GM19238 (cell line): Measurements from ENCODE around the gene SIGLEC5.
A peak's percentile ranks its signal among the peaks of the same experiment; 100 is the strongest.

Experiments
- DNase-seq: peaks from one replicate; pipeline ENCODE4 v3.0.0; 2011; ENCODE audit warnings: low spot score; ENCODE audit not compliant: insufficient read length

The SIGLEC5 gene

DNA sequence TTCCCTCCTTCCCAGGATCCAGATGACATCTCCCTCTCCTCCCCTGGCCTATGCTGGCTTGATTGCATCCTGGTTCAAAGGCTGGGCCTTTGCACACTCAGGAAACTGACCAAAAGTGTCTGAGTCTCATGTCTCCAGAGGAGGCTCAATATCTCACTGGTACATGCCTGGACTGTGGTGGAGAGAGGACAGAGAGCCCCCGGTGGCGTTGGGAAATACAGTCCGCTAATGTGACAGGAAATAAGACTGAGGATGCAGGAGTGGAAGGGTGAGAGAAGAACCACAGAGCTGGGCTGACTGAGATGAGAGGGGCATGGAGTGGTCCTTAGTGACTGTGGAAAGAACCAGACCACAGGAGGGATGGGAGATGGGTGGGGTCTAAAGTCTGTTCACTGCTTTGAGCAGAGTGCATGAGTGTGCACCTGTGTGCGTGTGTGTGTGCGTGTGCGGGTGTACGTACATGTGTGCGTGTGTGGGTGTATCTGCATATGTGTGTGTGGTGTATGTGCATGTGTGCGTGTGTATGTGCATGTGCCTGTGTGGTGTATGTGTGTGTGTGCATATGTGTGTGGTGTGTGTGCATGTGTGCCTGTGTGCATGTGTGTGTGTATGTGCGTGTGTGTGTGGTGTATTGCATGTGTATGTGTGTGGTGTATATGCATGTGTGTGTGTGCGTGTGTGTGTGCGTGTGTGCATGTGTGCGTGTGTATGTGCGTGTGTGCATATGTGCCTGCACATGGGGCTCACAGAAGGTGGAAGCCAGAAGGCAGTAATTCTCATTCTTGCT, 1.9 kb downstream of the SIGLEC5 start:
- no peak for DNase-seq

DNA sequence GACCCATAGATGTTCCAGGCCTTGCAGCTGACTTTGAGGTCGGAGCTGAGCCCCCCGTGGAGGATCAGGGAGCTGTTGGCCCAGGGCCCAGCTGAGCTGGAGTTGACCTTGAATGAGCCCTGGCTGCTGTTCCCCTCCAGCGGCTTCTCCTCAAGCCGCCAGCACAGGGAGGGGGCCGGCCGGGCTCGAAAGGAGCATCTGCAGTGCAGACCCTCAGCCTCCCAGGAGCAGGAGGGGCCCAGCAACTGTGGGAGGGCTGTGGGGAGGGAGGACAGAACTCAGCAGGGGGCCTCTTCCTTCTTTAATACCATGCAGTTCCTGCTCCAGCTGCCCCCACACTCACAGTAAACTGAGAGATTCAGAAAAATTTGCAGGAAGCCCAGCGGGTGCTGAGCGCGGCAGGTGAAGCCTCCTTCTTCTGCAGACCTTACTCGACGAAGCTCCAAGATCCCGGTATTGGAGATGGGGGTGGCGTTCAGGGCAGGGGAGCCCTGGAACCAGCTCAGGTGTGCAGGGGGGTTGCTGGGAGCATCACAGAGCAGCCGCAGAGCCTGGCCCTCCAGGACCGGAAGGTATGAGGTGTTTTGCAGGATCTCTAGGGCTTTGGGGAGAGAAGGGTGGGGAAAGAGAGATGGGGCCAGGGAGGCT, 2.6 kb downstream of the SIGLEC5 start:
- DNase-seq = no peak

DNA sequence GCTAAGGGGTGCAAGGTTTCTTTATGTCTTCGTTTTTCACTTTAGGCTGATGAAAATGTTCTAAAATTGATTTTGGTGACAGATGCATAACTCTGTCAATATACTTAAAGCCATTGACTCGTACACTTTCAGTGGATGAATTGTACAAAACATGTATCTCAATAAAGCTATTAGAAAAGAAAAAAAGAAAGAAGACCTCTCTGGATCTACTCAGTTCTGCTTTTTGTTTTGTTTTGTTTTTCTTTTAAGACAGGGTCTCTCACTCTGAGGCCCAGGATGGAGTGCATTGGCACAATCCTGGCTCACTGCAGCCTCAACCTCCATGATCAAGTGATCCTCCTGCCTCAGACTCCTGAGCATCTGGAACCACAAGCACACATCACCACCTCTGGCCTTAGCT, 3.5 kb downstream of the SIGLEC5 start:
- no peak for DNase-seq

DNA sequence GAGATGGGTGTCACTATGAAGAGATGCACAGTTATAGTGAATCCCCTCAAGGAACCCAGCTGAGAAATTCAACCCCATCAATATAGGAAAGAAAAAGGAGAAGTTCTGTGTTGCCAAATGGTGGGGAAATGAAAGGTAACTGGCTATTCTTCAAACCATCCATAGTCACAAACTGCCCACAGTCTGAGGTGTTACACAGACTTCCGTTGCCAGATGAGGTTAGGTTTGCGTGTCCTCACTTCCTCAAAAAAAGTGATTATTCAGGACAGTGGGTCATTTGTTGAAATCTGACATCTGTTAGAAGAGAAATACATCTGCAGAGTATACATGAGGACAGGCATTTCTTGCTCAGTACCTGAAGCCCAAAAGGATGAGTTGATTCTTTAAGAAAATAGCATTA, 9.0 kb downstream of the SIGLEC5 start:
- DNase-seq = peak; percentile 44

DNA sequence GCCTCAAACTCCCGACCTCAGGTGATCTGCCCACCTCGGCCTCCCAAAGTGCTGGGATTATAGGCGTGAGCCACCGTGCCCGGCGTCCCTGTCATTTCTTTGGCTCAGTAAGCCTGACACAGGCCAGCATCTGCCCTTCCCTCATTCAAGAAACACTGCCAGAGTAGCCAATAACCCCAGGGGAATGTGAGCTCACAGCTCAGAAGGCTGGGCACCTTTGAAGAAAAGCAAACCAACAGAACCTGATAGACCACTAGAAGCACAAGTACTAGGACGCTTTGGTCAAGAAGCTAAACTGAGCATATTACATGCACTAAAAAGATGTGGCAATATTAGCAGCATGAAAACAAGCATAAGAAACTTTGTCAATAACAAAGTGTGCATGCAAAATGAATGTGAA, 14.2 kb downstream of the SIGLEC5 start:
- no peak for DNase-seq

DNA sequence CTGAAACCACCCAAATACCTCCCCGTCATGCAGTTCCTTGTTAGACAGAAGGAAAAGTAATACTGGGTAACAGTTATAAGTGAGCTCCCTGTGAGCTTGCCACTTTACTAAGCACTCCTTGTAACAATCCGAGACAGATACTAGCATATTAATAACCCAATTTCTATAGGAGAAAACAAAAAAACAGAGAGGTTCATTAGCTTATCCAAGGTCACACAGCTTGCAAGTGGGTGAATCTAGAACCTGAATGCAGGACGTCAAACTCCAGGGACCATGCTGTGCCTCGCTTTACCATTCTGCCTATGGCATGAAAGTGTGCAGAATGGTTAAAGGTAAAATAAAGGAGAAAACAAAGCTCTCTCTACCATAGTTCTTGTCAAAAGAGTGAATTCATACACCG, 15.4 kb downstream of the SIGLEC5 start:
- no peak for DNase-seq

DNA sequence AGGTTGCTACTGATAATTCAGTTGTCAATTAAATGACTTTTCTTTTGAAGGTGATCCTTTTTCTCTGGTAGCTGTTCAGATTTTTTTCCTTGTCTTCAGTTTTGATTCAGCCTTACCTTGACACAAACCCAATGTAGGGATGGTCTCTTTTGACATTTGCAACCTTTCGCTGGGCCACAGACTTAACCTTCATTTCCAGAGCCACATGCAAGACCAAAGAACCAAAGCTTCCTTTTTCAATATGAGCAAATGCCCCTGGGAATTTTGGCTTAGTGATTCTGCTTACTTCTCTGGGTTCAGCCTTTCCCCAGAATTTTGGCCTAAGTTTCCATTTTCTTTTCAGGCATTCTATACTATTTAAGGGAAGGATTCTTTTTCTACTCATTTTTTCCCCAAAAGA, 19.6 kb downstream of the SIGLEC5 start:
- no peak for DNase-seq

DNA sequence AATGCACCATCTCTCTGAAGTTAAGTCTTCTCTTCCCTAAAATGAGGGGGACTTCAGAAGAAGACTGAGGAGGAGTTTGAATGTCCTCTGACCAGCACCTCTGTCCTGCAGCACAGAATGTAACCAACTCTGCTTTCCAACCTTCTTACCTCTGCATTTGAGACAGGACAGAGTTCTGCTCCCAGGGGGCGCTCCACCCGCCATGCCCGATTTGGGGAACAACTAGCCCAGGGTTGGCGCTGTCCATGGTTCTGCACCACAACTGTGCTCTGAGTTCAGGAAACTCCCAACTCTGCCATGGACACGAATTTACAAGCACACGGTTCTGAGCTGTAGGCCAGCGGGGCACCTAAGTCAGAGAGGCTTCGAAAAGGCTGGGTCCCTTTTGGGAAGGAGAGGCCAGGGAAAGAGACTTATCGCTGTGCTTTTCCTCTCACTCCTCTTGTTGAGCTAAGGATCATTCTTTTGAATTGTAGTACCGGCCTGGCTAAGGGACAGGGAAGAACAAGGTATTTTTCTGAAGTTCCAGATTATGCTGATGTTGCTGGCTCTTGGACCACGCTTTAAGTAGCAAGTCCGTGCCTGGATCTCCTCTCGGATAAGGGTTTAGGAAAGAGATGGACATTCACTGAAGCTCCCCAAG, 22.2 kb downstream of the SIGLEC5 start:
- DNase-seq = no peak

DNA sequence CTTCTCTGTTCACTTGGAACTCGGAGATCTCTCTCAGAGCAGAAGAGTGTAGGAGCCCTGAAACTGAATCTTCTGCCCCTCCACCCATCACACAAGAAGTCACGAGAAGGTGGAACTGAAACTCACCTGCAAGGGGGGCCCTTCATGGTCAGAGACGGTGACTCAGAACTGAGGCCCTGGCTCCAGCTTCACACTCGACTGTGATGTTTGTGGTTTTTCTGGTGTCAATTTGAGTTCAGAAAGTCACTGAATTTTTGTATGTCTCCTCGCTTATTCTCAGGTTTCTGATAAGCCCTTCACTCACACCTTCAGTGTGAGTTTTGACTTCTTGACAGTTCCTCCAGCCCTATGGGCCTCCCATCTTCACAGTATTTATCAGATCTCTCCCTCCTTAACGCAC, 23.1 kb downstream of the SIGLEC5 start:
- DNase-seq = peak; percentile 89

DNA sequence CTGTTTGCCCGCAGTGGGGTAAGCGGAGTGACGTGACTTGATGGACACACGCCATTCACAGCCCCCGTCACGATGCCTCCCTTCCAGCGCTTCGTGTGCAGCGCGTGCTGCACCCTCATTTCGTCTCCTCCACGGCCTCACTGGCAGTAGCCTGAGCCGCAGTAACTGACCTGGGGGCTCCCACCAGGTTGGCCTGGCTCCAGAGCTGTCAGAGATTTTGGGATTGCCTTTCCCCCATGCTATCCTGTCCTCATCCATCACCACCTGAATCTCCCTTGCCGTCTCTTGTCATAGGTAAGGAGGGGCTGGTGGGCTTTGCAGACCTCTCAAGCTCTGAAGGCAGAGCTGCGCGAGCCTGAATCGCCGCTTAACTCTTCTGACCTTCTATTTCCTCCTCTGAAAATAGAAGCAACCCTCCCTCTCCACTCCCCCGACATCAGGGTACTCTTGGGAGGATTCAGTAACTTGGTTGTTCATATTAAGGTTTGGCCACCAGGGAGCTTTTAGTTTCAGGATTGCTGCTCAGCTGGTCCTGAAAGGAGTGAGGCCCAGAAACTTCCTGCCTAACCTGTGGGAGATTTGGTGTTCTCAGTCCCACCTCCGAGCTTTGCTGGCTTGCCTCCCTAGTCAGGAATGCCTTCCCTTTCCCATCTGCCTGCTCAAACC, 27.9 kb downstream of the SIGLEC5 start:
- DNase-seq = peak; percentile 41

DNA sequence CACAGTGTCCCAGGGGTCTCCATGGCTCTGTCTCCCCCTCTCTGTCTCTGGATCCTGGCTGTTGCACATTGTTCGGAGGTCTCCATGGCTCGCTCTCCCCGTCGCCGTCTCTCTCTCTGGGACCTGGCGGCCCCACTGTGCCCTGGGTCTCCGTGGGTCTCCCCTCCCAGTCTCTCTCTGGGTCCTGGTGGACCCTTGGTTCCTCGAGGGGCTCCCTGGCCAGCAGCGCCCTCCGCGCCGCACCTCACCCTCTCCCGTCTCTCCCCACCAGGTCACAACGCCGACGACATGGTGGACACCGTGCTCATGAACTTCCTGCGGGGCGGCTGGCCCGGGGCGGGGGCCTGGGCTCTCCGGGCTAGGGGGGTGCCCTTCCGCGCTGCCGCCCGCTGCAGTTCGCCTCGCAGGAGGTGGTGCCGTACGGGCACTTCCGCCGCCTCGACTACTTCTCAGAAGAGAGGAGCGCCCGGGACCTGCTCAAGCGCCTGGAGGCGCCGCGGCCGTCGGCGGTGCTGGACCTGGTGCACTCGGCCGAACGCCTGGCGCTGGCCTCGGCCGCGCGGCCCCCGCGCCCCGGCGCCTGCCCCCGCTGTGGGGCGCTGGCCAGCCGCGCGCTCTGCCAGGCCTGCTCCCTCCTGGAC, 29.1 kb downstream of the SIGLEC5 start:
- no peak for DNase-seq

DNA sequence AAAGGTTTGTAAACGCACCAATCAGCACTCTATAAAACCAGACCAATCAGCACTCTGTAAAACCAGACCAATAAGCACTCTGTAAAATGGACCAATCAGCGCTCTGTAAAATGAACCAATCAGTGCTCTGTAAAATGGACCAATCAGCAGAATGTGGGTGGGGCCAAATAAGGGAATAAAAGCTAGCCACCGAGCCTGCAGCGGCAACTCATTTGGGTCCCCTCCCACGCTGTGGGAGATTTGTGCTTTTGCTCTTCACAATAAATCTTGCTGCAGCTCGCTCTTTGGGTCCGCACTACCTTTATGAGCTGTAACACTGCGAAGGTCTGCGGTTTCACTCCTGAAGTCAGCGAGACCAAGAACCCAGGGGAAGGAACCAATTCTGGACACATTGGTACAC, 31.1 kb downstream of the SIGLEC5 start:
- no peak for DNase-seq

DNA sequence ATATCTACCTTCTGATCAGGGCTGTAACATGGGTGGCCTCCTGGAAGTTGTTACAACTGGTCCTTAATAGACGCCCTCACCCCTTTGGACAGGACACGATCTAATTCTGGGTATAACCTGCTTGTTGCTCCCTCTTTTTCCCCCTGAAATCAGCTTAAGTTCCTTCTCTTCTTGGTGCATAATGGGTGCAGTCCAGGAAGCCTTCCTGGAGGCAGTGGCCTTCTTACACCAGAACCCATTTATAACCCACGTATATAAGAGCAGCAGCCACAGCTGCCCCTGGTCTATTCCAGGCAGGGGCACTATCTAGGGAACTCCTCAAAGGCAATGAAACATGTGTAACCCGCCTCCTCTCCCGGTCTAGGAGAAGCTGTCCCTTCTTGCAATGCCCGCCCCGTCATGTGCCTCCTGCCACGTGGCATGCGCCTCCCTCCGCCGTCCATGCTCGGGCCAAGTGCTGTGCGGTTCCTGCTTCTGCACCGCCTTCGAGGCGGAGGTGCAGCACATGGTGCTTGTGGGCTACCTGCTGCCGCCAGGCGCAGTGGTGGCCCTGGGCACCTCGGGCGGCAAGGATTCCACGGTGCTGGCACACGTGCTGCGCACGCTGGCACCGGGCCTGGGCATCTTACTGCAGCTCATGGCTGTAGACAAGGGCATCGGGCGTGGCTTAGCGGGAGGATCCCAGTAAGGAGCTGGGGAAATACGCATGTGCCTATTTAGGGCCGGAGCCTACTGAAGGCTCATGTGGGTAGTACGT, 31.9 kb downstream of the SIGLEC5 start:
- DNase-seq = no peak

DNA sequence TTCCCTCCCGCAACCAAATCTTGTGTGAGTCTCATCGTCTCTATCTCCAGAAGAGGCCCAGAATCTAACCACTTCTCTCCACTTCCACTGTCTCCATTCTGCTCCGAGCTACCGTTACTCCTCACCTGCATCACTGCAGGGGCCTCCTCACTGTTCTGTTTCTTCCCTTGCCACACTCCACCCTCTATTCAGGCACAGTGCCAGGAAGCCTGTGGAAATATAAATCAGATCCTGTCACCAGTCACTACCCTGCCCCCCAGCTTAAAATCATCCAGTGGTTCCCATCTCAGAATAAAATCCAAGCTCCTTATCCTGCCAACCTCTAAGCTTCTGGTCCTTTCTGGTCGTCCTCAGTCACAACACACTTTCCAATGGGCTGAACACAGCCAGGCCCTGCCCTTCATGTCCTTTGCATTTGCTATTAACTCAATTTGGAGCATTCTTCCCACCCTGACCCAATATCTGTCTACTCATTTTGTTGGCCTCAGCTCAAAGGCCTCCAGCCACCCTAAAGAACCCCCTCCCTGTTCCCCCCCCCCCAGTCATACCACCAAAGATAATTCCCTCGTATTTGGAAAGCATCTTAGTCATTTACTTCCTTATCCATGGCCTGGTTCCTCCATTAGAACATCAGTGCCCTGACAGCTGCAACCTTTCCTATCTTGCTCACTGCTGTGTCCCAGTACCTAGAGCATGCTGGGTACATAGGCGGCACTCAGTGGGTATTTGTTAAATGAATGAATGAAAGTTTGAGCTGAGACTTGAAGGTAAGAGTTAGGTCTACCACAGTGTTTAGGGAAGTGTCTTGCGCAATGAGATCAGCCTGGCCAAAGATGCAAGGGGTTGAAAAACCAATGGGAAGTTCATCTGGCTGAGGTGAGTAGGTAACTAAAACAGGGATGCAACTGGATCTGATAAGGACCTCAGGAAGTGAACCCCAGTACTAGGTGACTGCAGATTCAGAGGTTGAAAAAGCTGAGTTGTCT, 34.7 kb downstream of the SIGLEC5 start:
- no peak for DNase-seq

DNA sequence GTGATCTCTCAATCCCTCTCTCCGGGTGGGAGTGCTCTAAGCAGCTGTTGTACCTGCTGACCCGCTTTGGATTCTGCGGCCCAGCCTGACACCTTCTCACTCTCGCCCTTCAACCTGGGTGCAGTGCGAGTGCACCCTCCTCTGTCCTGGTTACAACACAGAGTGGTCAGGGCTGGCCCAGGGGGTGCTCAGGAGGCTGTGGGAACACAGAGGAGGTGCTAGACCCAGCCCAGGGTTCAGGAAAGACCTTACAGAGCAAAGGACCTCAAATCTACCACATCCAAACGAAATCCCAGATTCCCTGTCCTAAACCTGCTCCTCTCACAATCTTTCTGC, 35.5 kb downstream of the SIGLEC5 start:
- DNase-seq = no peak

DNA sequence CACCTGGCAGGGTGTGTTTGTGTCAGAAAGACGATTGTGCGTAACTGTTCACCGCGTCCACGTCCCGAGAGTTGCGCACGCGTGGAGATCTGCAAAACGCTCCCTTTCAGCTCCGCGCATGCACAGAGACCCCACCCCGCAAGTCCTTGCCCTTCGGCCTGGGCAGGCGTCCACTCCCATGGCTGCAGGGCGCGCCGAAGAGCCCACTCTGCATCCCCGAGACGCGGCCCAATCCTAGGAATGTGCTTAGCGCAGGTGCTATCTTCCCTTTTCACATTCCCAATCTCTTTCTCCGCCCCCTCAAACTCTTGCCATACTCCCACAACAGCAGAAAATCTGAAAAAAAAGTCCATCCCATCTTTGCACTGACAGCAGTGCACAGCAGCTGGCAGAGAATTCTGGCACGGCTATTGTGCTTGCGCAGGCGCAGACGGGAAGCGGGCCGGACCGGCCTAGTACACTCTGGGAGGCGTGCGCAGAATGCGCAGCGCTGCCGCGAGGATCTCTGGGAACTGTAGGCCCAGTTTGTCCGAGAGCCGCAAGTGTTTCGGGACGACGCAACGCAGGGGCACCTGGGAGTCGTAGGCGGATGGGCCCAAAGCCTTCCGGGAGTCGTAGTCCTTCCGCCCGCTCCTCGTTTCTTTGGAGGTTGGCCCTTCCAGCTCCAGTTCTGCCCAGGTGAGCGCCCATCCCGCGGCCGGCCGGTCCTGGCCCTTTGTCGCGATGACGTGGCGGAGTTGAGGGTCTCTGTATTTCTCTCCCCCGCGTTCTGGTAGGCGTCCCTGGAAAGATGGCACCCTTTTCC, 36.0 kb downstream of the SIGLEC5 start:
- DNase-seq = peak; percentile 96

DNA sequence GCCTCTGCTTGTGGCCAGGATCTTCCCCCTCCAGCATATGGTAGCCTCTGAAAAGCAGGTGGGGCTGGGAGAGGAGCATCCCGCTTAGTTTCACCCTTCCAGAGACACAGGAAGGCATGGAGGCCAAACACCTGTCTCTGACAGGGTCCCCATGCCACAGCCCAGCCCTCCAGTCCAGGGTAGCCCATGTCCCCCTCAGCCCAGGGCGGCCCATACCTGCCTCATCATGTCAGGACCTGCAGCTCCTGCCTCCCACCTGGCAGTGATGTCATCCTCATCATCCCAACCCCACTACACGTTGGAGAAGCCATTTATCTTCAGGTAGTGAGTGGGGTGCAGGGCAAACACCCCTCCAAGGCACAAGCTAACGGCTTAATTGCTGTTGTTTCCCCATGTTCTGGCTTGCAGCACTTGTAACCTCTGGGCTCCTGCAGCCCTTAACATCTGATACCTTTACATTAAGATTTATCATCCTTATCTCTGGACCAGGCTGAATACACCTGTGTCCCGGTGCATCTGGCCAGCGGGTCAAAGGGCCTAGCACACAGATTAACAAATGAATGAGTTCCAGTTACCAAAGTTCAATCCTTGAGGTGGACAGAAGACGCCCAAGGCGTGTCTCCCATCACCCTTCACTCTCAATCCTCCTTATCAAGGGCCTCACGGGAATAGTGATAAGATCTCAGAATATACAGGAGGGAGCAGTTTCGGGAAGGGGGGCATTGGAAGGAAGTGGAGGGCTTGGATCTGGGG, 36.9 kb downstream of the SIGLEC5 start:
- DNase-seq = no peak

DNA sequence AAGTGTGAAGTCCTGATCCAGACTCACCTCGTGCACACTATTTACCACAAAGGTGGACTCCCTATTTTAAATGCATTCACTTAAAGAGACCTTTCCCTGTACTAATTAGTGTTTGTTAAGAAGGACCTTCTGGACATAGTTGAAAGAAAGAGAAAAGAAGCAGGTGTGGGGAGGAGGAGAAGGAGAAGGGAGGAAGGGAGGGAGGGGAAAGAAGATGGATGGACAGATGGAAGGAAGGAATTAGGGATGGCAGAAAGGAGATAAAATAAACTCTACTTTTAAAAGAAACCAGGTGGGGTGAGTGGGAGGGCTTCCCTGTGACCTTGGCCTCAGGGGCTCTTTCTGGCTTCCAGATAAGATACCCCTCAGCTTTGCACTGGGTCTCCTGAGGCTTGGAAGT, 37.7 kb downstream of the SIGLEC5 start:
- no peak for DNase-seq
